Epithelial cell of prostate (primary cell): ENCODE data around the gene KCNA5.

Source experiments
- DNase-seq: peaks from one replicate; pipeline ENCODE4 v3.0.0-alpha.2; 2011; ENCODE audit warnings: low read depth, low spot score
- H3K27ac ChIP-seq: fragments of 450-650 bp; 2 replicates; pipeline ENCODE4 v1.5.1; 2017; ENCODE audit warnings: mild to moderate bottlenecking

Gene KCNA5

DNA sequence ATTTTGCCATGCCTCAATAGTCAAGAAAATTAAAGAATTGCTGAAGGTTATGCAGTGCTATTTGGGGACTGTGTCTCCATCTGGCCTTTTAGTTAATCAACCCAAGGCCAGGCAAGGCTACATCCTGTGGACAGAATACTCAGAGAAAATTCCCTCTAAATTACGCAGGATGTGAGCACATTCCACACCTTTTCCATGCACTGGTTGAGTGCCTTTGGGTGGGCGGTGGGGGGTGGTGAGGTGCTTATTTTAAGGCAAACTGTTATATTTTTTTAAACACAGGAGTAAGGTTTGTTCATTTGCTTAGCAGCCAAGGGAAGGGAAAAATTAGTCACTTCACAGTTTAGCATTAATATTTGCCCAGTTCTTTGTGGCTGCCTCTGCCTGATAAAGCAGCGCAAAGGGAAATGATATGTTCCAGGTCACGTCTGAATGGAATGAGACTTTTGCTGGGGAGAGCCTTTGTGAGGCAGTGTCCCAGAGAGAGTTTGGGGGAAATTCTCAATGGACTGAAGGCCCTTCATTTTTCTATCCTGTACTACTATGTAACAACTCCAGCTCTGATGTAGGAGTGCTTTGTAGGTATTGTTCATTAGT, 17.2 kb upstream of the KCNA5 start:
- no peak for DNase-seq
- no peak overlapping the region for H3K27ac ChIP-seq

GRCh38 chr12:5027046-5027821, 16.4 kb upstream of the KCNA5 start:
- no peak overlapping the region for H3K27ac ChIP-seq
- DNase-seq = no peak

- DNase-seq = no peak
Measured at GRCh38 chr12:5030066-5030465, 13.6 kb upstream of the KCNA5 start.

GRCh38 chr12:5031242-5031641, 12.4 kb upstream of the KCNA5 start:
- no peak for DNase-seq
- H3K27ac ChIP-seq = no peak overlapping the region

More at GRCh38 chr12:5030066-5030465, 13.6 kb upstream of the KCNA5 start:
- H3K27ac ChIP-seq = no peak overlapping the region

- no peak overlapping the region for H3K27ac ChIP-seq
- no peak for DNase-seq
Measured at GRCh38 chr12:5031958-5032357, 11.7 kb upstream of the KCNA5 start.

DNA sequence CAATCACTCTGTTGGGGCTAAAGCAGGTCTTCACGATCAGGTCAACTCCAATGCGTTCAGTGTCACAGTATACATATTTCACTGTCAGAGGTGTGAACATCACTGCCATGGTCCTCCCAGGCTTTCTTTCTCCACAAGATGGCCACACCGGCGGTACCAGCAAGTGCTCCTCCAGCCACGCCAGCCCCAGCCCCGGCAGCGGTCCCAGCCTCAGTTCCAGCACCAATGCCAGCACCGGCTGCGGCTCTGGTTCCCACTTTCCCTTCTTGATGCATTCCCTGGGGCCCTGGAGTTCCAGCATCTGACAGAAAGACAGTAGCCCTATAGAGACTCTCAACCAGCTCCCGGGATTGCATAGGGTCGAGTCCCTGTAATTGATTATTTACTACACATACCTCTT, 10.9 kb upstream of the KCNA5 start:
- DNase-seq = no peak
- H3K27ac ChIP-seq = no peak overlapping the region

- no peak for DNase-seq
Measured at GRCh38 chr12:5033883-5034282, 9.8 kb upstream of the KCNA5 start.

GRCh38 chr12:5034603-5035002, 9.1 kb upstream of the KCNA5 start:
- no peak for DNase-seq

More at GRCh38 chr12:5033883-5034282, 9.8 kb upstream of the KCNA5 start:
- H3K27ac ChIP-seq = no peak overlapping the region

GRCh38 chr12:5035618-5036017, 8.1 kb upstream of the KCNA5 start:
- H3K27ac ChIP-seq = no peak overlapping the region

More at GRCh38 chr12:5034603-5035002, 9.1 kb upstream of the KCNA5 start:
- H3K27ac ChIP-seq = no peak overlapping the region

GRCh38 chr12:5036031-5036430, 7.6 kb upstream of the KCNA5 start:
- DNase-seq = no peak
- no peak overlapping the region for H3K27ac ChIP-seq

More at GRCh38 chr12:5035618-5036017, 8.1 kb upstream of the KCNA5 start:
- no peak for DNase-seq

- no peak for DNase-seq
Measured at GRCh38 chr12:5037795-5038357, 5.8 kb upstream of the KCNA5 start.

DNA sequence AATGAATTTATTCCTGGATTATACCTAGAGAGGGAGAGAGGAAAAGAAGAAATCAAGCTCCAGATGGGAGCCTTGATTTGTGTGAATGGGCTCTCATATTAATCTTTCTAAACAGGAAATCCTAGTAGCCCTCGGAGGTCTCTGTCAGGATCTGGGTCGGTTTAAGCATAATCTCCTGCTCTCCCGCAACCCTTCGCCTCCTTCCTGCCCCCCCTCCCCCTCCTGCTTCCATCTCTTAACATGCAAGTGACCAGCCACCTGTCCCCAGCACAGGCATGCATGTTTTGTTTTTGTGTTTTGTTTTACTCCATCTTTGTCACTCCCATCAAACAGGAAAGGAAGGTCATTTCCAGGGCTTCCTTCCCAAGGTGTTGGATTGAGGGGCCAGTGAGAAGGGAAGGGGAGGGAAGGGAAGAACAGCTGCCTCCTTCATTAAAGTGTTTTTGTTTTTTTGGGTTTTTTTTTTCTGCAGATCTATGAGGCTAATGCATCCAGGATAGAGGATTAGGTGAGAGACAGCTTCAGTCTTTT, 4.8 kb upstream of the KCNA5 start:
- H3K27ac ChIP-seq = no peak overlapping the region
- no peak for DNase-seq

More at GRCh38 chr12:5037795-5038357, 5.8 kb upstream of the KCNA5 start:
- H3K27ac ChIP-seq = no peak overlapping the region

- no peak for DNase-seq
Measured at GRCh38 chr12:5039815-5040214, 3.9 kb upstream of the KCNA5 start.

GRCh38 chr12:5040368-5040767, 3.3 kb upstream of the KCNA5 start:
- no peak for DNase-seq
- no peak overlapping the region for H3K27ac ChIP-seq

More at GRCh38 chr12:5039815-5040214, 3.9 kb upstream of the KCNA5 start:
- H3K27ac ChIP-seq = no peak overlapping the region

DNA sequence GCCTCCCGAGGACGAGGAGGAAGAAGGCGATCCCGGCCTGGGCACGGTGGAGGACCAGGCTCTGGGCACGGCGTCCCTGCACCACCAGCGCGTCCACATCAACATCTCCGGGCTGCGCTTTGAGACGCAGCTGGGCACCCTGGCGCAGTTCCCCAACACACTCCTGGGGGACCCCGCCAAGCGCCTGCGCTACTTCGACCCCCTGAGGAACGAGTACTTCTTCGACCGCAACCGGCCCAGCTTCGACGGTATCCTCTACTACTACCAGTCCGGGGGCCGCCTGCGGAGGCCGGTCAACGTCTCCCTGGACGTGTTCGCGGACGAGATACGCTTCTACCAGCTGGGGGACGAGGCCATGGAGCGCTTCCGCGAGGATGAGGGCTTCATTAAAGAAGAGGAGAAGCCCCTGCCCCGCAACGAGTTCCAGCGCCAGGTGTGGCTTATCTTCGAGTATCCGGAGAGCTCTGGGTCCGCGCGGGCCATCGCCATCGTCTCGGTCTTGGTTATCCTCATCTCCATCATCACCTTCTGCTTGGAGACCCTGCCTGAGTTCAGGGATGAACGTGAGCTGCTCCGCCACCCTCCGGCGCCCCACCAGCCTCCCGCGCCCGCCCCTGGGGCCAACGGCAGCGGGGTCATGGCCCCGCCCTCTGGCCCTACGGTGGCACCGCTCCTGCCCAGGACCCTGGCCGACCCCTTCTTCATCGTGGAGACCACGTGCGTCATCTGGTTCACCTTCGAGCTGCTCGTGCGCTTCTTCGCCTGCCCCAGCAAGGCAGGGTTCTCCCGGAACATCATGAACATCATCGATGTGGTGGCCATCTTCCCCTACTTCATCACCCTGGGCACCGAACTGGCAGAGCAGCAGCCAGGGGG, 979 bp downstream of the KCNA5 start:
- DNase-seq = no peak
- H3K27ac ChIP-seq = no peak overlapping the region

DNA sequence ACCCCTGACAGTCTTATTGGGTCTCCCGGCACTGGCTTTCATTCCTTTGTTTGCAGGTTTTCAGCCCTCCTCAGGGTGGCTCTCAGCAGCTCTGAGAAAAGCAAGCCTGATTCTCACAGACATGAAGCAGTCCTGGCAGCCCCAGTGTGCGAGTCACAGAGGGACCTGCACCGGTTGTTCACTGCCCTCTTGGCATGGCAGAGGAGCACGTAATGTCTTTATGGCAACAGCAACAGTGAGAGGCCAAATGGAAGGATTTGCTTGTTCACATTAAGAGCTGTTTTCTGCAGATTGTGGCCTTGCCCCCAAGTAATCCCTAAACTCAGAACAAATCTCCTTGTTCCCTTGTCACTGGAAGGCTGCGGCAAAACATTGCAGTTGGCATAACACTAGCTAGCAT, 3.4 kb downstream of the KCNA5 start:
- no peak for DNase-seq
- no peak overlapping the region for H3K27ac ChIP-seq

GRCh38 chr12:5047729-5048128, 4.0 kb downstream of the KCNA5 start:
- DNase-seq = no peak
- no peak overlapping the region for H3K27ac ChIP-seq

DNA sequence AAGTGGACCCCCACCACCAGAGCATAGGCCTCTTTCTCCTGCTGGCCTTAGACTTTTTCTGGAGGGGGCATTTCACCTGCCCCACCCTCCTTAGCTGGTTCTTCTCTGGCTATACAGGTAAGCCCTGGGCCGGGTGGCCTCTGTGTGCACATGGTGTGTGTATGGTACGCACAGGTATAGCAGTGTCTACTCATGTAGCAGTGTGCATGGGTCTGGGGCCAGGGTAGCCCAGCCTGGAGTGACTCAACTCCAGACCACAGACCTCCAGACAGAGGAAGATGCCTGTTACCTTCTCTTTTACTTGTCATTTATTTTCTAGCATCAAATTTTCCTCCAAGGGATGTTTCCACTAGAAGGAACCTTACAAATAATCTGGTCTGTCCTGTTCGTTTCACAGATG, 6.9 kb downstream of the KCNA5 start:
- DNase-seq = no peak
- no peak overlapping the region for H3K27ac ChIP-seq

DNA sequence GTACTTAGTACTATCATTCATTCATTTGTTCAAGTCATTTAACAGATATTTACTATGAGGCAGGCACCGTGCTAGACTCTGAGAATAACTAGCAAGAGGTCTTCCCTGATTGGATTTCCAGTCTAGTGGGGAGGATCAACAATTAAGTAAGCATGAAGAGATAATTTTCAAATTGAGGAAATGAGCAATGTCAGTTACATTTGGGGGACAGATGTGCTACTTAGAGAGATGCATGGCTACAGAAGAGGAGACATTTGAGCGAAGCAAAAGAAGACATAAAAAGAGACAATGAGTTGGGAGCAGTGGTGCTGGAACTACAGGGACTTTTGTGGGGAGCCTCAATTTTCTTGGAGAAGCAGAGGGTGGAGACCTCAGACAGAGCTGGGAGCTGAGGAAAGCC, 7.7 kb downstream of the KCNA5 start:
- H3K27ac ChIP-seq = no peak overlapping the region
- DNase-seq = no peak

DNA sequence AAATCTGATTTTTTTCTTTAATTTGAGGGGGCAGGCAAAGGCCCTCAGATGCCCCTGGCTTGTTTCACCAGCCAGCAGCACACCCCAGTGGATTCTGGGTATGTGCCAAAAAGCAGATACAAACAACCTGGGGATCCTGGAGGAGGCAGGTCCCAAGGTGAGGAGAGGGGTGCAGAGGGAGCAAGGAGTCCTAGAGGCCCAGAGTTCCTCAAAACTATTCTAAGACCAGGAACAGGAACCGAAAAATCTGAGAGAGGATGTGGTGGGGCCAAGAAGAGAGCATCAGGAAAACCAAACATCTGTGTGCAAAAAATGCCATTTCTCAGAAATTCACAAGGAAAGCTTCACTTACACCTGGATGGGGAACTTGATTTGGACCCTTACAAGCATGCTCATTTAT, 8.2 kb downstream of the KCNA5 start:
- H3K27ac ChIP-seq = no peak overlapping the region
- no peak for DNase-seq
